GM12878 (cell line): ENCODE measurements around the gene PSAPL1. TPM values are rescaled to one million over a fixed set of nuclear protein-coding genes. Genes with fewer than 3 reads are reported as not detected.

Experiments
- ATAC-seq: fragments of 200-7000 bp; cut with Tn5 transposase; 3 replicates; pipeline ENCODE4 v1.9.1; 2020; ENCODE audit warnings: mild to moderate bottlenecking, moderate library complexity
- BruUV-seq: library from RNA; stranded (reverse); fragments of 400-500 nt; replicated peaks from 2 replicates; lab custom pipeline; 2021; lab: Mats Ljungman, UMichigan
- CTCF ChIA-PET: fragments of 300-600 bp; sonication (Branson Sonifier 250); formaldehyde crosslinking; extraction: SDS; loops from one replicate; lab custom pipeline; 2021; ENCODE audit warnings: inconsistent platforms; lab: Yijun Ruan, JAX
- POLR2A ChIA-PET: fragments of 350-600 bp; formaldehyde crosslinking; extraction: SDS; loops from one replicate; lab custom pipeline; 2021; ENCODE audit warnings: inconsistent platforms; lab: Charles Lee
- RAD21 ChIA-PET: fragments of 300-600 bp; sonication (Branson Sonifier 250); formaldehyde crosslinking; loops from one replicate; lab custom pipeline; 2023; ENCODE audit warnings: antibody characterized with exemption; ENCODE audit not compliant: unreplicated experiment; lab: Charles Lee
- SMC1A ChIA-PET: fragments of 300-600 bp; sonication (Branson Sonifier 250); formaldehyde crosslinking; loops from one replicate; lab custom pipeline; 2023; ENCODE audit not compliant: unreplicated experiment, uncharacterized antibody; lab: Charles Lee
- DNase-seq: peaks from one replicate; pipeline ENCODE4 v3.0.0-alpha.2; 2011; ENCODE audit warnings: low read depth, low spot score
- FAIRE-seq: peaks from 3 replicates; lab custom pipeline; 2011; peaks lifted over from hg19 to GRCh38; lab: Jason Lieb, UNC
- H2AFZ ChIP-seq: 2 replicates; pipeline ENCODE4 v1.6.0; 2011; ENCODE audit warnings: low read depth, low read length, control low read depth; ENCODE audit not compliant: control insufficient read depth
- H3K27ac ChIP-seq: 2 replicates; pipeline ENCODE4 v1.5.1; 2011; ENCODE audit warnings: control low read depth; ENCODE audit not compliant: control insufficient read depth, insufficient read depth
- H3K27me3 ChIP-seq, 2 experiments: replicated peaks in 1 of 2; 2 replicates each; pipeline versions ENCODE4 v1.6.0 to v1.6.1; 2011; ENCODE audit warnings: low read length in 1 of 2; ENCODE audit not compliant: control insufficient read depth in 2 of 2, insufficient read depth in 2 of 2
- H3K36me3 ChIP-seq, 2 experiments: 2 replicates each; pipeline ENCODE4 v1.5.1; 2011; ENCODE audit warnings: low read length in 1 of 2; ENCODE audit not compliant: control insufficient read depth in 2 of 2, insufficient read depth in 2 of 2
- H3K4me1 ChIP-seq: 2 replicates; pipeline ENCODE4 v1.6.1; 2011; ENCODE audit warnings: mild to moderate bottlenecking, low read length, moderate library complexity, mixed read lengths; ENCODE audit not compliant: control insufficient read depth, insufficient read depth
- H3K4me2 ChIP-seq: 2 replicates; pipeline ENCODE4 v1.6.0; 2011; ENCODE audit warnings: control low read depth; ENCODE audit not compliant: control insufficient read depth, insufficient read depth
- H3K4me3 ChIP-seq: fragments of 200-600 bp; sonication (generic); 2 replicates; pipeline ENCODE4 v1.5.1; 2016
- H3K79me2 ChIP-seq: 2 replicates; pipeline ENCODE4 v1.6.0; 2011; ENCODE audit warnings: low read length; ENCODE audit not compliant: control insufficient read depth, insufficient read depth
- H3K9ac ChIP-seq: 2 replicates; pipeline ENCODE4 v1.8.0; 2011; ENCODE audit warnings: low read length, control low read depth, mixed read lengths; ENCODE audit not compliant: control insufficient read depth, insufficient read depth
- H3K9me3 ChIP-seq: replicated peaks from 3 replicates; pipeline ENCODE4 v1.5.1; 2011; ENCODE audit warnings: mild to moderate bottlenecking, low read length; ENCODE audit not compliant: control insufficient read depth, insufficient read depth
- H4K20me1 ChIP-seq: 2 replicates; pipeline ENCODE4 v1.6.0; 2011; ENCODE audit not compliant: control insufficient read depth, insufficient read depth
- CREB1 ChIP-seq: IDR thresholded peaks from 2 replicates; pipeline ENCODE4 v1.6.1; 2012; ENCODE audit warnings: low read depth, mild to moderate bottlenecking, inconsistent platforms
- EP300 ChIP-seq, 2 experiments: fragments of 150-350 bp in 1 of 2; IDR thresholded peaks; 2 replicates each; pipeline ENCODE4 v1.6.1; 2011 to 2012; ENCODE audit warnings: low read depth in 2 of 2, low read length in 2 of 2, borderline replicate concordance in 1 of 2, improper control_type of control experiment in 1 of 2, inconsistent platforms in 1 of 2; ENCODE audit not compliant: control insufficient read depth in 1 of 2
- SIN3A ChIP-seq: IDR thresholded peaks from 2 replicates; pipeline ENCODE4 v1.6.1; 2012; ENCODE audit warnings: low read depth, low read length, improper control_type of control experiment
- SMARCA5 ChIP-seq: fragments of 450-650 bp; IDR thresholded peaks from 2 replicates; pipeline ENCODE4 v1.6.1; 2017; ENCODE audit warnings: mild to moderate bottlenecking
- WGBS: methylation state at CpG from one replicate; pipeline ENCODE4 v1.1.6; 2016; ENCODE audit warnings: low lambda C conversion rate; ENCODE audit not compliant: insufficient replicate concordance, insufficient coverage; ENCODE audit errors: missing lambda C conversion rate; 5-methylcytosine and 5-hydroxymethylcytosine counted together
- in situ Hi-C: fragments of 300-500 bp; cut with MboI; formaldehyde crosslinking; loops from 9 replicates; pipeline ENCODE4 v1.14.3; 2018; ENCODE audit warnings: mixed read lengths
- intact Hi-C: fragments of 100-400 bp; cut with micrococcal nuclease; formaldehyde crosslinking; loops from one replicate; pipeline ENCODE4 v1.14.2; 2022; ENCODE audit not compliant: unreplicated experiment
- polyA plus RNA-seq, 11 experiments: library from polyadenylated mRNA; depleted of rRNA in 4 of 11; unstranded in 6 of 11; stranded (reverse) in 5 of 11; fragments of >200 nt; fragmentation: Nextera tagmentation in 4 of 11; fragmentation: Illumina TruSeq in 1 of 11; extraction: Ambion mirVana in 4 of 11; extraction: Trizol in 1 of 11; gene quantifications; 1 replicate in 1 of 11; 2 replicates in 10 of 11; pipeline versions ENCODE4 v1.2.1 to v1.2.3, GENCODE V29; 2011 to 2016; ENCODE audit warnings: inconsistent platforms in 2 of 11, missing spikeins in 2 of 11, low read depth in 1 of 11
- total RNA-seq, 4 experiments: library from RNA; depleted of rRNA in 3 of 4; stranded (reverse); fragments of >200 nt in 3 of 4; fragmentation: Illumina TruSeq in 1 of 4; extraction: Trizol in 1 of 4; gene quantifications; 2 replicates each; pipeline versions ENCODE4 v1.2.1 to v1.2.3, GENCODE V29; 2013 to 2021
- TF ChIP-seq, protein P1 (sequence below): IDR thresholded peaks from 2 replicates; pipeline ENCODE4 v1.6.1; 2011; ENCODE audit warnings: low read depth, mild to moderate bottlenecking, low read length, moderate library complexity, borderline replicate concordance; ENCODE audit errors: extremely low read depth
- TF ChIP-seq, protein P2 (sequence below): IDR thresholded peaks from 2 replicates; pipeline ENCODE4 v1.6.1; 2011; ENCODE audit warnings: low read depth, low read length, improper control_type of control experiment, borderline replicate concordance

Gene PSAPL1
- total and polyA plus RNA-seq, 10 of the 15 experiments (the other 5 are each of a cell fraction or from before 2014, with no cell fraction given) = not detected

DNA sequence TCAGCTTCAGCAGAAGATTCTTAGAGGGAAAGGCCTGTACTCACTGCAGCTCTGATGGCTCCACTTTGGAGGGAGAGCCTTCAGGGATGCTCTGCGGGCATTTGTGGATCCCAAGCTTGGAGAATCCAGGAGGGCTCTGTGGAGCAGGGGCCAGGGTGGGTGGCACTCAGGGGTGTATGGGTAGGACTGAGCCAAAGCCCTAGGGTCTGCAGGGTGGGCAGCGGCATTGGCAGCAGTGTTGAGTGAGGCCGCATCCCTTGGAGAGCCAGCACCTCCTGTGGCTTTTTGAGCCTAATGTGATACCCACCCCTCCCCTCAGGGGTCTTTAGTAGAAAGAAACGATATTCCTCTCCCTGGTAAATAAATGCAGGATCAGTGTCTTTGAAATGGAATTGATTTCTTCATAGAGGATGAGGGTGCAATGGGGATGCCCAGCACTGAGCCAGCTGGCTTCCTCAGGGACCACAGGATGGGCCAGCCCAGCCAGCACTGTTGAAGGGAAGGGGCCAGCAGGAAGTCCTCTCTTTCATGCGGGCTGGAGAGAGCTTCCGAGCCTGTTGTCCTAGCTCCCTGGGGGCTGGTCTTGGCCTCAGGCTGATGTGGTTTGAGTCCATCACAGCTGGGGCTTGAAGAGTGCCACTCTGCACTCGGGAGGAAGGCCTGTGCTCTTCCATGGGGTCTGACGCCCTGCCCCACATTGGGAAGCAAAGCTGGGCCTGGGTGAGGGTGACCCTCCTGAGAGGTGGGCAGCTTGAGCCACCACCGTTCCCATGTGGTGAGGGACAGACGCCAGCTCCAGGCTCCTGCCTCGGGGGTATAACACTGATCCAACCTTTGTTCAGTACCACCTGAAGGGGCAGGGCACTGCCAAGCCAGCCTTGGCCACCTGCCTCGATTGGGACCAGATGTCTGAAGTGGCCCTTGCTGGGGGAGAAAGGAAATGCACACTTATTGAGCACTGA lies 49.5 kb downstream of the PSAPL1 start:
- no TSS peak for BruUV-seq
- no peak overlapping the region for H3K4me2 ChIP-seq
- FAIRE-seq (no peak), DNase-seq (no peak), ATAC-seq (no peak)
- in situ Hi-C loops (no loop called here), intact Hi-C loops (no loop called here)
- no peaks in the 10 kb centered on the region for H4K20me1 ChIP-seq
- ChIA-PET CTCF (no interaction called here), RAD21 (no interaction called here), POLR2A (no interaction called here), SMC1A (no interaction called here)
- 39% methylated on average over 12 of the region's 12 CpGs for WGBS
- H3K4me3 ChIP-seq = no peak overlapping the region
- no peaks in the 10 kb centered on the region for H3K4me1 ChIP-seq
- H3K9ac ChIP-seq = no peak overlapping the region
- H3K27me3 ChIP-seq = no peaks in the 10 kb centered on the region; a peak in 1 of 4 replicates
- H2AFZ ChIP-seq = no peak overlapping the region
- no peaks in the 10 kb centered on the region for H3K79me2 ChIP-seq
- no peak overlapping the region for H3K27ac ChIP-seq
- no peaks in the 10 kb centered on the region for H3K36me3 ChIP-seq
- TF ChIP-seq CREB1 (no peak), SMARCA5 (no peak), EP300 (IDR thresholded peaks at IDR 0.05; ENCODE audit: borderline replicate concordance in 1 of 2, control insufficient read depth in 1 of 2, low read depth in 2 of 2, low read length in 2 of 2) (no peak), SIN3A (no peak)
- TF ChIP-seq, protein P1, sequence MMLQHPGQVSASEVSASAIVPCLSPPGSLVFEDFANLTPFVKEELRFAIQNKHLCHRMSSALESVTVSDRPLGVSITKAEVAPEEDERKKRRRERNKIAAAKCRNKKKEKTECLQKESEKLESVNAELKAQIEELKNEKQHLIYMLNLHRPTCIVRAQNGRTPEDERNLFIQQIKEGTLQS = no peak
- TF ChIP-seq, protein P2, sequence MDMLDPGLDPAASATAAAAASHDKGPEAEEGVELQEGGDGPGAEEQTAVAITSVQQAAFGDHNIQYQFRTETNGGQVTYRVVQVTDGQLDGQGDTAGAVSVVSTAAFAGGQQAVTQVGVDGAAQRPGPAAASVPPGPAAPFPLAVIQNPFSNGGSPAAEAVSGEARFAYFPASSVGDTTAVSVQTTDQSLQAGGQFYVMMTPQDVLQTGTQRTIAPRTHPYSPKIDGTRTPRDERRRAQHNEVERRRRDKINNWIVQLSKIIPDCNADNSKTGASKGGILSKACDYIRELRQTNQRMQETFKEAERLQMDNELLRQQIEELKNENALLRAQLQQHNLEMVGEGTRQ = no peak
- TF ChIP-seq, all 136 proteins: peak for 0
- H3K9me3 ChIP-seq = no peaks in the 10 kb centered on the region
